Testis (tissue), 5 donors: ENCODE measurements around the gene CENPVL1. TPM values are rescaled to one million over a fixed set of nuclear protein-coding genes. Genes with fewer than 3 reads are reported as not detected.
"Not testable (repeated sequence)": the region's sequence is repeated elsewhere in the genome, so short reads cannot be mapped to it uniquely, and the experiment has no call there.

Source experiments
- DNase-seq: peaks from one replicate; pipeline ENCODE4 v3.0.0-alpha.2; 2019
- H3K27ac ChIP-seq, 2 donors: fragments of 200-600 bp; sonication (generic); one replicate each; pipeline ENCODE4 v1.5.1; 2019
- H3K27me3 ChIP-seq: fragments of 200-600 bp; sonication (generic); one replicate; pipeline ENCODE4 v1.5.1; 2019
- H3K36me3 ChIP-seq: fragments of 200-600 bp; sonication (generic); one replicate; pipeline ENCODE4 v1.5.1; 2017; ENCODE audit warnings: low read depth; ENCODE audit errors: missing control alignments
- H3K4me1 ChIP-seq: fragments of 200-600 bp; sonication (generic); one replicate; pipeline ENCODE4 v1.5.1; 2019
- H3K4me3 ChIP-seq, 2 donors: fragments of 200-600 bp; sonication (generic); one replicate each; pipeline ENCODE4 v1.5.1; 2017 to 2019
- H3K9me3 ChIP-seq: fragments of 200-600 bp; sonication (generic); one replicate; pipeline ENCODE4 v1.5.1; 2017
- CTCF ChIP-seq, 3 experiments: fragments of 450-650 bp in 2 of 3; fragments of 200-600 bp in 1 of 3; sonication (generic) in 1 of 3; IDR thresholded peaks; one replicate each; pipeline ENCODE4 v1.5.1; 2016 to 2019; ENCODE audit warnings: antibody characterized with exemption in 3 of 3, mild to moderate bottlenecking in 2 of 3, moderate library complexity in 1 of 3
- POLR2A ChIP-seq: fragments of 450-650 bp; IDR thresholded peaks from one replicate; pipeline ENCODE4 v1.6.1; 2017; ENCODE audit warnings: antibody characterized with exemption, mild to moderate bottlenecking, moderate library complexity
- WGBS, 2 donors: methylation state at CpG; one replicate each; pipeline ENCODE4 v1.1.5; 2018; 5-methylcytosine and 5-hydroxymethylcytosine counted together
- intact Hi-C: fragments of 100-400 bp; cut with DNase I; formaldehyde crosslinking; loops from one replicate; pipeline ENCODE4 v1.15.1; 2023; ENCODE audit warnings: low total_unique reads
- long read RNA-seq, 2 donors: transcript quantifications; one replicate each; lab custom pipeline, GENCODE V29; 2026
- polyA plus RNA-seq: library from polyadenylated mRNA; stranded (reverse); fragments of 350-450 nt; fragmentation: Illumina TruSeq; extraction: RNeasy Lipid Tissue Mini Kit (QIAGEN cat#74804); gene quantifications from one replicate; pipeline ENCODE4 v1.2.3, GENCODE V29; 2014; ENCODE audit warnings: low read depth, low replicate concordance; ENCODE audit not compliant: insufficient read depth
- total RNA-seq, 2 donors: library from RNA; depleted of rRNA; stranded (reverse); fragments of >200 nt; gene quantifications; one replicate each; pipeline ENCODE4 v1.2.3, GENCODE V29; 2016

The CENPVL1 gene
- 1 to 10 TPM in 1 of 2 donors, not detected in 1; 5.9 TPM for total RNA-seq
- 1.1 TPM for polyA plus RNA-seq
- long read RNA-seq, donor 1 = 0 reads
- long read RNA-seq, donor 2 = 0 reads

GRCh38 chrX:51710277-51711164, at the start of gene CENPVL1:
TSS of gene CENPVL1 (plus strand) at chrX:51710512. CDS start at chrX:51710512, 0 bp downstream.
- H3K27me3 ChIP-seq, DNase-seq, H3K4me3 ChIP-seq, H3K4me1 ChIP-seq, H3K36me3 ChIP-seq, H3K27ac ChIP-seq, intact Hi-C loops, H3K9me3 ChIP-seq: not testable (repeated sequence)
- WGBS, 2 donors = no CpG with 5 or more reads among the region's 87 CpGs

- intact Hi-C loops = no loop called here
- Histone ChIP-seq H3K4me3 (no peak overlapping the region), H3K9me3 (no peaks in the 10 kb centered on the region), H3K4me1 (no peaks in the 10 kb centered on the region), H3K36me3 (no peaks in the 10 kb centered on the region), H3K27ac (no peak overlapping the region), H3K27me3 (no peaks in the 10 kb centered on the region)
- 66 to 70% methylated on average over 5 of the region's 5 CpGs for WGBS, 2 donors
- no peak for DNase-seq
- TF ChIP-seq POLR2A (no peak), CTCF (IDR thresholded peaks at IDR 0.05) (no peak)
Observed at GRCh38 chrX:51665981-51666380, 44.3 kb upstream of the CENPVL1 start.

- H3K27me3 ChIP-seq, H3K27ac ChIP-seq, DNase-seq, H3K9me3 ChIP-seq, H3K4me3 ChIP-seq, H3K36me3 ChIP-seq, intact Hi-C loops, H3K4me1 ChIP-seq: not testable (repeated sequence)
- WGBS, 2 donors = no CpG with 5 or more reads among the region's 18 CpGs
Observed at GRCh38 chrX:51679689-51680433, 30.5 kb upstream of the CENPVL1 start.

GRCh38 chrX:51681808-51682719, 28.2 kb upstream of the CENPVL1 start:
- intact Hi-C loops, H3K4me1 ChIP-seq, DNase-seq, H3K4me3 ChIP-seq, H3K27ac ChIP-seq, H3K36me3 ChIP-seq, H3K9me3 ChIP-seq, H3K27me3 ChIP-seq: not testable (repeated sequence)
- no CpG with 5 or more reads among the region's 88 CpGs for WGBS, 2 donors

- H3K4me1 ChIP-seq, H3K27ac ChIP-seq, H3K4me3 ChIP-seq, DNase-seq, H3K27me3 ChIP-seq, intact Hi-C loops, H3K36me3 ChIP-seq, H3K9me3 ChIP-seq: not testable (repeated sequence)
- WGBS, 2 donors = no CpG with 5 or more reads among the region's 30 CpGs
Observed at GRCh38 chrX:51682720-51683062, 27.6 kb upstream of the CENPVL1 start, which contains the start of gene CENPVL2. TSS of gene CENPVL2 (minus strand) at chrX:51682831. CDS start at chrX:51682831, 0 bp downstream.

- H3K9me3 ChIP-seq = no peaks in the 10 kb centered on the region
- 95 to 100% methylated on average over 1 to 6 of the region's 6 CpGs for WGBS, 2 donors
- H3K4me3 ChIP-seq = no peak overlapping the region
- H3K4me1 ChIP-seq = no peaks in the 10 kb centered on the region
- DNase-seq = no peak
- H3K36me3 ChIP-seq = no peaks in the 10 kb centered on the region
- intact Hi-C loops = no loop called here
- no peaks in the 10 kb centered on the region for H3K27me3 ChIP-seq
- H3K27ac ChIP-seq = no peak overlapping the region
- TF ChIP-seq CTCF (IDR thresholded peaks at IDR 0.05) (no peak), POLR2A (no peak)
Observed at GRCh38 chrX:51694254-51694653, 16.1 kb upstream of the CENPVL1 start.
